Neuronal stem cell (in vitro differentiated cells): ENCODE data around the gene MROH7.

ENCODE experiments used
- DNase-seq: peaks from one replicate; pipeline ENCODE4 v3.0.0-alpha.2; 2013; ENCODE audit warnings: low spot score
- H2AFZ ChIP-seq: one replicate; pipeline ENCODE4 v1.6.1; 2013; ENCODE audit warnings: mild to moderate bottlenecking, low read length, inconsistent platforms
- H2AK5ac ChIP-seq: 2 replicates; pipeline ENCODE4 v1.6.1; 2013; ENCODE audit warnings: low read depth, mild to moderate bottlenecking, inconsistent platforms, low read length, moderate library complexity, mixed read lengths
- H2BK120ac ChIP-seq: 2 replicates; pipeline ENCODE4 v1.6.1; 2013; ENCODE audit warnings: low read depth, mild to moderate bottlenecking, inconsistent platforms, low read length, moderate library complexity, mixed read lengths
- H2BK12ac ChIP-seq: one replicate; pipeline ENCODE4 v1.6.1; 2013; ENCODE audit warnings: low read length, inconsistent platforms
- H2BK15ac ChIP-seq: 2 replicates; pipeline ENCODE4 v1.6.1; 2013; ENCODE audit warnings: mild to moderate bottlenecking, low read length, inconsistent platforms, mixed read lengths
- H2BK5ac ChIP-seq: one replicate; pipeline ENCODE4 v1.6.1; 2013; ENCODE audit warnings: inconsistent platforms, mild to moderate bottlenecking, low read length, moderate library complexity
- H3K14ac ChIP-seq: one replicate; pipeline ENCODE4 v1.6.1; 2013; ENCODE audit warnings: low read length, inconsistent platforms
- H3K18ac ChIP-seq: 2 replicates; pipeline ENCODE4 v1.6.1; 2013; ENCODE audit warnings: low read length, inconsistent platforms
- H3K23ac ChIP-seq: 2 replicates; pipeline ENCODE4 v1.6.1; 2013; ENCODE audit warnings: low read depth, mild to moderate bottlenecking, mixed read lengths, low read length, inconsistent platforms; ENCODE audit not compliant: poor library complexity
- H3K27ac ChIP-seq: replicated peaks from 3 replicates; pipeline ENCODE4 v1.5.1; 2013; ENCODE audit warnings: low read length, inconsistent platforms
- H3K27me3 ChIP-seq, 3 experiments: 2 replicates each; pipeline ENCODE4 v1.6.1; 2013; ENCODE audit warnings: low read length in 3 of 3, mild to moderate bottlenecking in 2 of 3, inconsistent platforms in 1 of 3, low read depth in 1 of 3, mixed read lengths in 1 of 3, moderate library complexity in 1 of 3; ENCODE audit not compliant: control insufficient read depth in 3 of 3, insufficient read depth in 3 of 3
- H3K36me3 ChIP-seq, 2 donors: replicated peaks in 1 of 2; 2 replicates each; pipeline ENCODE4 v1.6.1; 2013; ENCODE audit warnings: low read length in 2 of 2; ENCODE audit not compliant: control insufficient read depth in 2 of 2, insufficient read depth in 2 of 2
- H3K4ac ChIP-seq: 2 replicates; pipeline ENCODE4 v1.6.1; 2013; ENCODE audit warnings: inconsistent platforms, mild to moderate bottlenecking, low read length, moderate library complexity
- H3K4me1 ChIP-seq, 2 donors: 1 replicate in 1 of 2; 2 replicates in 1 of 2; pipeline ENCODE4 v1.6.1; 2013; ENCODE audit warnings: low read length in 2 of 2, low read depth in 1 of 2; ENCODE audit not compliant: control insufficient read depth in 2 of 2, insufficient read depth in 1 of 2
- H3K4me2 ChIP-seq: one replicate; pipeline ENCODE4 v1.6.1; 2013; ENCODE audit warnings: mild to moderate bottlenecking, low read length, inconsistent platforms; ENCODE audit not compliant: insufficient read depth, poor library complexity, severe bottlenecking
- H3K4me3 ChIP-seq, 2 donors: 2 replicates each; pipeline ENCODE4 v1.5.1; 2013; ENCODE audit warnings: low read length in 2 of 2, mild to moderate bottlenecking in 2 of 2, inconsistent platforms in 1 of 2, moderate library complexity in 1 of 2
- H3K79me1 ChIP-seq: one replicate; pipeline ENCODE4 v1.6.1; 2013; ENCODE audit warnings: low read depth, mild to moderate bottlenecking, inconsistent platforms, low read length, moderate library complexity
- H3K9ac ChIP-seq: one replicate; pipeline ENCODE4 v1.6.1; 2013; ENCODE audit warnings: mild to moderate bottlenecking, low read depth, low read length, inconsistent platforms; ENCODE audit not compliant: poor library complexity
- H3K9me3 ChIP-seq, 2 donors: replicated peaks in 1 of 2; 2 replicates each; pipeline versions ENCODE3 to v1.6.1; 2013; ENCODE audit warnings: low read length in 2 of 2, mild to moderate bottlenecking in 2 of 2, inconsistent platforms in 1 of 2, low read depth in 1 of 2, mixed read lengths in 1 of 2, moderate library complexity in 1 of 2; ENCODE audit not compliant: control insufficient read depth in 2 of 2, insufficient read depth in 1 of 2
- H4K8ac ChIP-seq: one replicate; pipeline ENCODE4 v1.6.1; 2013; ENCODE audit warnings: low read depth, mild to moderate bottlenecking, inconsistent platforms, low read length, moderate library complexity
- H4K91ac ChIP-seq: one replicate; pipeline ENCODE4 v1.6.1; 2013; ENCODE audit warnings: low read length, low read depth, mild to moderate bottlenecking, inconsistent platforms; ENCODE audit not compliant: poor library complexity
- WGBS, 2 donors: extraction: QIAGEN DNeasy Blood & Tissue Kit; methylation state at CpG; one replicate each; pipeline ENCODE4 v1.1.7; 2013; ENCODE audit warnings: missing lambda C conversion rate in 2 of 2, mixed read lengths in 1 of 2; ENCODE audit not compliant: insufficient read length in 2 of 2, insufficient replicate concordance in 1 of 2; ENCODE audit errors: extremely low coverage in 2 of 2; 5-methylcytosine and 5-hydroxymethylcytosine counted together

MROH7 gene

GRCh38 chr1:54706419-54706818, 64.8 kb downstream of the MROH7 start:
- no peak for DNase-seq
- no peak overlapping the region for H3K18ac ChIP-seq
- H4K8ac ChIP-seq, result no peak overlapping the region
- no peaks in the 10 kb centered on the region for H3K36me3 ChIP-seq
- no peaks in the 10 kb centered on the region for H3K4me1 ChIP-seq
- WGBS, 2 donors, result no CpG with 5 or more reads among the region's 4 CpGs
- H3K9me3 ChIP-seq, result no peaks in the 10 kb centered on the region
- no peak overlapping the region for H2BK15ac ChIP-seq
- no peaks in the 10 kb centered on the region for H3K79me1 ChIP-seq
- no peak overlapping the region for H2AFZ ChIP-seq
- H3K14ac ChIP-seq, result no peak overlapping the region
- H4K91ac ChIP-seq, result no peak overlapping the region
- H3K4ac ChIP-seq, result no peak overlapping the region
- H2AK5ac ChIP-seq, result no peak overlapping the region
- no peak overlapping the region for H3K4me3 ChIP-seq
- H3K23ac ChIP-seq, result no peak overlapping the region
- no peak overlapping the region for H3K9ac ChIP-seq
- peaks cover 0 to 53% (median 0%) of the 10 kb centered on the region in 3 experiments for H3K27me3 ChIP-seq
- H2BK5ac ChIP-seq, result no peak overlapping the region
- no peak overlapping the region for H2BK12ac ChIP-seq
- no peak overlapping the region for H3K4me2 ChIP-seq
- H2BK120ac ChIP-seq, result no peak overlapping the region
- H3K27ac ChIP-seq, result no peak overlapping the region

DNA sequence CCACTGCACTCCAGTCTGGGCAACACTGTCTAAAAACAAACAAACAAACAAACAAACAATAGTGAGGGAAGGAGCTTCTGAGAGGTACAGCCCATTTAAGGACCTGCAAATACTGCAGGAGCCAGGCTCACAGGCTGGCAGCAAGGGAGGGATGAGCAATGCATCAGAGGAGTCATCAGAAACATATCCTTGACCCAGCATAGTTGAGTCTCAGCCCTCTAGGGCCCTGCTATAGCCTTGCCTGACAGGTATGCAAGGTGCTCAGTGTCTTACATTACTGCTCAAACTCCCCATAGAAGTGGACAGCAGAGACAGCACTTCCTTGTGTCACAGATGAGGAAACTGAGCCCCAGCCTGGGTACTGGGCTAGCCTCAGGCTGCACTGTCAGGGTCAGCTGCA, 66.8 kb downstream of the MROH7 start:
- Histone ChIP-seq H3K4me3 (no peak overlapping the region), H3K4ac (no peak overlapping the region), H4K91ac (no peak overlapping the region), H3K9me3 (no peaks in the 10 kb centered on the region), H3K9ac (no peak overlapping the region), H2BK5ac (no peak overlapping the region), H2AK5ac (no peak overlapping the region), H4K8ac (no peak overlapping the region), H3K27me3 (peaks cover 0 to 48% (median under 1%) of the 10 kb centered on the region in 3 experiments), H2AFZ (no peak overlapping the region), H3K27ac (no peak overlapping the region), H3K23ac (no peak overlapping the region), H3K79me1 (no peaks in the 10 kb centered on the region), H3K18ac (no peak overlapping the region), H2BK15ac (no peak overlapping the region), H2BK12ac (no peak overlapping the region), H3K14ac (no peak overlapping the region), H3K4me2 (no peak overlapping the region), H3K4me1 (no peaks in the 10 kb centered on the region), H2BK120ac (no peak overlapping the region), H3K36me3 (no peaks in the 10 kb centered on the region)
- no peak for DNase-seq

DNA sequence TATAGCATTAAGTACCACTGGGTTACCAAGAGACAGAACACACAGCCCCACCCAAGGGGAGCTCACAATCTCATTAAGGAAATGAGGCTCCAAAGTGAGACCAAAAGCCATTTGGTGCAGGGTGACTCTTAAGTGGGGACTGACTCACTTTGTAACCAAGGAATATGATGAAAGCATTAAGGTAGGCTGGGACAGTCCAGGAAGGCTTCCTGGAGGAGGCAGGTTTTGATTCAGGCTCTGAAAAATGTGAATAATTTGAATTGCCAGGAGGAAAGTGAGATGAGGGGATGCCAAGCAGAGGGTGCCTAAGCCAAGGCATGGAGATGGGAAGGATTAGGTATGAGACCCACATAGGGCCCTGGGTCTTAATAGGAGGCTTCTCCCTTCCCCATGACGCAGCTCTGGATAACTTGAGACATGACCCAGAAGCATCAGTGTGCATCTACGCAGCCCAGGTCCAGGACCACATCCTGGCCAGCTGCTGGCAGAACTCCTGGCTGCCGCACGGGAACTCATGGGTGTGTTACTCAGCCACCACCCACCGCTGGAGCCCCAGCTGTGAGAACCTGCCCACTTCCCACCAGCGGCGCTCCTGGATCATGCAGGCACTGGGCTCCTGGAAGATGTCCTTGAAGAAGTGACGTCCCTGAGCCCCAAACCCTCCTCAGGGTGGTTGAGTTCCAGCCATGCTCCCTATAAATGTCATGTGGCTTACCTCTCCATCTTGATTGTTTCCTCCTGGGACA, 68.1 kb downstream of the MROH7 start:
- Histone ChIP-seq H3K9ac (no peak overlapping the region), H3K4me1 (no peaks in the 10 kb centered on the region), H3K4me2 (no peak overlapping the region), H2AK5ac (no peak overlapping the region), H3K4ac (no peak overlapping the region), H3K4me3 (no peak overlapping the region), H4K91ac (no peak overlapping the region), H3K27ac (no peak overlapping the region), H3K36me3 (no peaks in the 10 kb centered on the region), H3K23ac (no peak overlapping the region), H2BK15ac (no peak overlapping the region), H2AFZ (no peak overlapping the region), H2BK120ac (no peak overlapping the region), H3K18ac (no peak overlapping the region), H3K14ac (no peak overlapping the region), H3K79me1 (no peaks in the 10 kb centered on the region), H2BK12ac (no peak overlapping the region), H4K8ac (no peak overlapping the region), H3K27me3 (peaks cover 0 to 48% (median 2%) of the 10 kb centered on the region in 3 experiments), H2BK5ac (no peak overlapping the region), H3K9me3 (no peaks in the 10 kb centered on the region)
- no CpG with 5 or more reads among the region's 8 CpGs for WGBS, 2 donors
- no peak for DNase-seq

DNA sequence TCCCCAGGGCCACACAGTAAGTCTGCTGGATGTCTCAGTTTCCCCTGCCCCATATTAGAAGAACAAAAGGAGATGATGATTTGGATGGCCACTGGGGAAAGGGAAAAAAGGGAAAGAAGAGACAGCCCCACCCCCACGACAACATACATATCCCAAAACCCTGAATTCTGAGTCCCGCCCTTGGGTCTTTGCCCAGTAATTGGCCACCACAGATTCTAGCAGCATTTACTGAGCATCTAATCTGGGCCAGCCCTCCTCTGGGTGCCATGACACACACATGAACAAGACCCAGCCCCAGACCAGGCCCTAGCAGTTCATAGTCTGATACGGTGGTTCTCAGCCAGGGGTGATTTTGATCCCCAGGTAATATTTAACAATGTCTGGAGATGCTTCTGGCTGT, 68.8 kb downstream of the MROH7 start:
- Histone ChIP-seq H4K91ac (no peak overlapping the region), H4K8ac (no peak overlapping the region), H2AFZ (no peak overlapping the region), H3K4me1 (peaks cover 0 to 4% of the 10 kb centered on the region in 2 donors), H2BK12ac (no peak overlapping the region), H3K27ac (no peak overlapping the region), H2AK5ac (no peak overlapping the region), H3K18ac (no peak overlapping the region), H3K23ac (no peak overlapping the region), H2BK15ac (no peak overlapping the region), H2BK120ac (no peak overlapping the region), H3K36me3 (no peaks in the 10 kb centered on the region), H3K9me3 (no peaks in the 10 kb centered on the region), H3K4me2 (no peak overlapping the region), H3K79me1 (no peaks in the 10 kb centered on the region), H3K4ac (no peak overlapping the region), H3K4me3 (no peak overlapping the region), H3K27me3 (peaks cover 0 to 48% (median 4%) of the 10 kb centered on the region in 3 experiments), H2BK5ac (no peak overlapping the region), H3K14ac (no peak overlapping the region), H3K9ac (no peak overlapping the region)
- no CpG with 5 or more reads among the region's 3 CpGs for WGBS, 2 donors
- DNase-seq, result no peak
